HUES6 (cell line): Measurements from ENCODE around the gene ARHGEF6.

Experiments used
- H3K27ac ChIP-seq: 2 replicates; pipeline ENCODE4 v1.7.0; 2013; ENCODE audit warnings: low read depth, mild to moderate bottlenecking, low read length, inconsistent platforms
- H3K27me3 ChIP-seq: 2 replicates; pipeline ENCODE4 v1.6.1; 2013; ENCODE audit warnings: low read length; ENCODE audit not compliant: control insufficient read depth, insufficient read depth
- H3K36me3 ChIP-seq: 2 replicates; pipeline ENCODE4 v1.6.1; 2013; ENCODE audit warnings: low read length; ENCODE audit not compliant: control insufficient read depth, insufficient read depth
- H3K4me1 ChIP-seq: 2 replicates; pipeline ENCODE4 v1.6.1; 2013; ENCODE audit warnings: low read length; ENCODE audit not compliant: control insufficient read depth, insufficient read depth
- H3K4me3 ChIP-seq: 2 replicates; pipeline ENCODE4 v1.5.1; 2013; ENCODE audit warnings: low read depth, low read length
- H3K9ac ChIP-seq: one replicate; pipeline ENCODE4 v1.6.1; 2013; ENCODE audit warnings: mild to moderate bottlenecking, low read length
- H3K9me3 ChIP-seq: 2 replicates; pipeline ENCODE4 v1.6.1; 2013; ENCODE audit warnings: low read depth, low read length; ENCODE audit not compliant: control insufficient read depth, insufficient read depth

ARHGEF6 gene

GRCh38 chrX:136689436-136689835 is 91.3 kb downstream of the ARHGEF6 start:
- no peaks in the 10 kb centered on the region for H3K27me3 ChIP-seq
- no peaks in the 10 kb centered on the region for H3K9me3 ChIP-seq
- no peak overlapping the region for H3K4me3 ChIP-seq
- H3K36me3 ChIP-seq = no peaks in the 10 kb centered on the region
- H3K9ac ChIP-seq = no peak overlapping the region
- H3K27ac ChIP-seq = no peak overlapping the region
- peaks cover 13% of the 10 kb centered on the region for H3K4me1 ChIP-seq

GRCh38 chrX:136687457-136687856 is 93.3 kb downstream of the ARHGEF6 start:
- Histone ChIP-seq H3K4me3 (no peak overlapping the region), H3K9me3 (no peaks in the 10 kb centered on the region), H3K27ac (no peak overlapping the region), H3K36me3 (no peaks in the 10 kb centered on the region), H3K4me1 (peaks cover 14% of the 10 kb centered on the region), H3K27me3 (no peaks in the 10 kb centered on the region; the same call in 1 of the 2 replicates), H3K9ac (no peak overlapping the region)

DNA sequence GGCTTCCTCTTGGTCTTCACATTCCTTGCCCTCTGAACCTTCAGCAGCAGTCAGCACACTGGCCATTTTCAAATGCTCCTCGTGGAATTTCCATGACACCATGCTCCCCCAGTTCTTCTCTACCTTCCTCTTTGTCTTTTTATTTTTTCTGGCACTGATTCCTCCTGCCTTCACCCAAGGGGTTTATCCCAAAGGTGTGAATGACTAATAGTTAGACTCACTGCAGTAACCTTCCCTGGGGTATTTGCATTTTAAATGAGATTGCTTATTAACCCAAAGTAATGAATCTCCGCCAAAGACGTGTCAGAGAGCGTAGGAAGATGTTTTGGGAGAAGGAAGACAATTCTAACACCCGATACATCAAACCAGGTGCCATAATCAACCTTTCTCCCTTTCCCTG is 96.6 kb downstream of the ARHGEF6 start:
- Histone ChIP-seq H3K27me3 (no peaks in the 10 kb centered on the region; the same call in 1 of the 2 replicates), H3K9ac (no peak overlapping the region), H3K4me1 (peaks cover 6% of the 10 kb centered on the region), H3K4me3 (no peak overlapping the region), H3K36me3 (no peaks in the 10 kb centered on the region), H3K27ac (no peak overlapping the region), H3K9me3 (no peaks in the 10 kb centered on the region)

- H3K27me3 ChIP-seq = no peaks in the 10 kb centered on the region; the same call in 1 of the 2 replicates
- H3K27ac ChIP-seq = no peak overlapping the region
- no peak overlapping the region for H3K4me3 ChIP-seq
- H3K9me3 ChIP-seq = no peaks in the 10 kb centered on the region
- H3K9ac ChIP-seq = no peak overlapping the region
- no peaks in the 10 kb centered on the region for H3K36me3 ChIP-seq
- H3K4me1 ChIP-seq = 0 out of 2 replicates have a peak, but pooled peaks cover 4% of the 10 kb centered on the region
Measured at GRCh38 chrX:136679531-136679930, 101.2 kb downstream of the ARHGEF6 start.

GRCh38 chrX:136674270-136674985 is 106.3 kb downstream of the ARHGEF6 start:
- H3K27ac ChIP-seq = no peak overlapping the region
- no peaks in the 10 kb centered on the region; the same call in 1 of the 2 replicates for H3K27me3 ChIP-seq
- no peaks in the 10 kb centered on the region for H3K9me3 ChIP-seq
- H3K4me1 ChIP-seq = no peaks in the 10 kb centered on the region
- no peaks in the 10 kb centered on the region for H3K36me3 ChIP-seq
- no peak overlapping the region for H3K9ac ChIP-seq
- H3K4me3 ChIP-seq = no peak overlapping the region

DNA sequence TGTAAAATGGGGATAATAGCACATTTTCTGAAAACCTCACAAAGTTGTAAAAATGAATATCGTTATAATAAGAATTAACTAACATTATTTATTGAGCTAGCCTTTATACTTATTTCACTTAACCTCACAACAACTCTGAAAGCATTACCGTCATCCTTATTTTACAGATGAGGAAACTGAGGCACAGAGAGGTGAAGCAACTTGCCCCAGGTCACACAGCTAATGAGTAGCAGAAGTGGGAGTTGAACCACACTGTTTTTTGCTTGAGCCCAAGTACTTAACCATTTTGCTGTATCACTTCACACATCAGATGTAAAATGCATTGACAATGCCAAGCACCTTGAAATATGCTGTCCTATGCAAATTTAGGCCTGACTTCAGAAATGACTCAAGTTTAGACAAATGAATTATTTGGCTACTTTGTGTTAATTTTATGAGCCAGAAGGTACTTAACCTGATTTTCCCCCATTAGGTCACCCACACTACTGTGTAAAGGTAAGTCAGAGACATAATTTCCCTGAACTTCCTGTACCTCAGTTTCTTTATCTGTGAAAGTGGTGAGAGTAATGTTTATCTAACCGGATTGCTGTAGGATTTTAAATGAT is 109.6 kb downstream of the ARHGEF6 start:
- H3K9ac ChIP-seq = no peak overlapping the region

DNA sequence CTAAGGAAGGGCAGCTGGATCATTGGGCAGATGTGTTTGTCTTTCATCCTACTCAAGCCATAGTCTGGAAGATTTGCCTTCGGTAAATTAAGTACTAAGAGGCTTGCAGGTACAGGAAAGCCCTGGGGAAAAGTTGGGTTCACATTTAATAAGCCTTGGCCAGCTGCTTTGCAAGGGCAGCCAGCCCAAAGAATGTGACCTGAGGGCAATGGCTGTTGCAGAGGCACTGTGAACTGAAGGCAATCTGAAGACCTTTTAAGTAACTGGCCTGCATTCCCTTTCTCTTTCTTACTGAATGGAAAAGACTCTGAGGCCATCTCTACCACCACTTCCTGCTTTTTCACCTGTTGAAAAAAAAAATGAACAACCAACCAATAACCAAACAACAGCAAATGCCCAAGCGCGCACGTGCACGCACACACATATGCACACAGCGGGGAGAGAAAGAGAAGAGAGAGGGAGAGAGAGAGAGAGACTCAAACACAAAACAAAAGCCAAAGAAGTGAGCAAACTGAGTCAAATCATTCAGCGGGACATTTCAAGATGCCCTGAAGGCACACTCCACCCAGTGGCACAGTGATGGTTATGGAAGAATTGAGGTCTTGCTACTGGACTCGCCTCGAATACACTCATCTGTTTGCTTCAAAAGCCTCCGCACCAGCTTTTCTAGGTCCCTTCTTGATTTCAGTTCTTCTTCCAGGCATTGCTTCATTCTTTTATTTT is 113.1 kb downstream of the ARHGEF6 start:
- Histone ChIP-seq H3K4me3 (no peak overlapping the region), H3K4me1 (no peaks in the 10 kb centered on the region), H3K36me3 (no peaks in the 10 kb centered on the region), H3K9me3 (peaks cover 12% of the 10 kb centered on the region), H3K9ac (no peak overlapping the region), H3K27me3 (no peaks in the 10 kb centered on the region; the same call in 1 of the 2 replicates), H3K27ac (no peak overlapping the region)

More for the DNA sequence above, 109.6 kb downstream of the ARHGEF6 start:
- Histone ChIP-seq H3K4me3 (no peak overlapping the region), H3K4me1 (no peaks in the 10 kb centered on the region), H3K27me3 (no peaks in the 10 kb centered on the region; the same call in 1 of the 2 replicates), H3K27ac (no peak overlapping the region), H3K36me3 (no peaks in the 10 kb centered on the region), H3K9me3 (no peaks in the 10 kb centered on the region)

GRCh38 chrX:136666088-136666487 is 114.6 kb downstream of the ARHGEF6 start:
- H3K27ac ChIP-seq = no peak overlapping the region
- H3K9me3 ChIP-seq = peaks cover 12% of the 10 kb centered on the region
- H3K27me3 ChIP-seq = no peaks in the 10 kb centered on the region; the same call in 1 of the 2 replicates
- no peaks in the 10 kb centered on the region for H3K4me1 ChIP-seq
- no peak overlapping the region for H3K4me3 ChIP-seq
- H3K9ac ChIP-seq = no peak overlapping the region
- no peaks in the 10 kb centered on the region for H3K36me3 ChIP-seq

GRCh38 chrX:136665258-136665900 is 115.4 kb downstream of the ARHGEF6 start:
- Histone ChIP-seq H3K36me3 (no peaks in the 10 kb centered on the region), H3K9me3 (peaks cover 12% of the 10 kb centered on the region), H3K27me3 (no peaks in the 10 kb centered on the region), H3K27ac (no peak overlapping the region), H3K4me3 (no peak overlapping the region), H3K4me1 (no peaks in the 10 kb centered on the region), H3K9ac (no peak overlapping the region)

GRCh38 chrX:136662976-136663375 is 117.8 kb downstream of the ARHGEF6 start:
- Histone ChIP-seq H3K36me3 (no peaks in the 10 kb centered on the region), H3K9me3 (peaks cover 12% of the 10 kb centered on the region), H3K9ac (no peak overlapping the region)

More at GRCh38 chrX:136662976-136663375, 117.8 kb downstream of the ARHGEF6 start:
- no peaks in the 10 kb centered on the region for H3K4me1 ChIP-seq
- H3K4me3 ChIP-seq = no peak overlapping the region
- no peak overlapping the region for H3K27ac ChIP-seq
- H3K27me3 ChIP-seq = no peaks in the 10 kb centered on the region; the same call in 1 of the 2 replicates
